ENCODE results near the gene QRICH1.
A peak's percentile ranks its signal among the peaks of the same experiment; 100 is the strongest.

Gene QRICH1

GRCh38 chr3:49112262-49112661, 18.4 kb upstream of the QRICH1 start:
- no peak for DNase-seq

- no peak for DNase-seq
Measured at GRCh38 chr3:49111347-49111746, 17.5 kb upstream of the QRICH1 start.

GRCh38 chr3:49110780-49111179, 16.9 kb upstream of the QRICH1 start:
- DNase-seq, result no peak

- no peak for DNase-seq
Measured at GRCh38 chr3:49108346-49108745, 14.5 kb upstream of the QRICH1 start.

- DNase-seq, result peak; percentile 91
Measured at GRCh38 chr3:49104427-49105291, 10.8 kb upstream of the QRICH1 start, which contains the start of gene QARS1. TSS of gene QARS1 (minus strand) at chr3:49104757. CDS start at chr3:49104733, 24 bp downstream.

GRCh38 chr3:49104052-49104426, 10.2 kb upstream of the QRICH1 start:
- DNase-seq, result no peak

- no peak for DNase-seq
Measured at GRCh38 chr3:49100046-49100615, 6.3 kb upstream of the QRICH1 start.

GRCh38 chr3:49098910-49099630, 5.2 kb upstream of the QRICH1 start:
- no peak for DNase-seq

- no peak for DNase-seq
Measured at GRCh38 chr3:49098429-49098828, 4.6 kb upstream of the QRICH1 start.

- peak; percentile 86 for DNase-seq
Measured at GRCh38 chr3:49092938-49093852, 676 bp downstream of the QRICH1 start.

GRCh38 chr3:49081429-49081828, 12.4 kb downstream of the QRICH1 start:
- no peak for DNase-seq

GRCh38 chr3:49079270-49079669, 14.6 kb downstream of the QRICH1 start:
- no peak for DNase-seq

GRCh38 chr3:49076646-49077045, 17.2 kb downstream of the QRICH1 start:
- no peak for DNase-seq

GRCh38 chr3:49076116-49076515, 17.8 kb downstream of the QRICH1 start:
- no peak for DNase-seq

GRCh38 chr3:49058011-49058410, 35.9 kb downstream of the QRICH1 start:
- no peak for DNase-seq

GRCh38 chr3:49057268-49057667, 36.6 kb downstream of the QRICH1 start:
- DNase-seq, result no peak

- DNase-seq, result no peak
Measured at GRCh38 chr3:49054344-49054862, 39.5 kb downstream of the QRICH1 start.

- no peak for DNase-seq
Measured at GRCh38 chr3:49053543-49053942, 40.3 kb downstream of the QRICH1 start.

- DNase-seq, result no peak
Measured at GRCh38 chr3:49035281-49035680, 58.6 kb downstream of the QRICH1 start.

- DNase-seq, result no peak
Measured at GRCh38 chr3:49034650-49035049, 59.2 kb downstream of the QRICH1 start.

- no peak for DNase-seq
Measured at GRCh38 chr3:49032646-49033304, 61.1 kb downstream of the QRICH1 start.

GRCh38 chr3:49030321-49030720, 63.5 kb downstream of the QRICH1 start:
- no peak for DNase-seq

Data from CD4-positive, alpha-beta T cell treated with Interleukin-21 for 1 hour (primary cell).